Measurements from ENCODE around the gene CD37. TPM values are rescaled to one million over a fixed set of nuclear protein-coding genes. Genes with fewer than 3 reads are reported as not detected.

CD37 gene
- total and polyA plus RNA-seq, 2 experiments from 2014 or later: 106 TPM; not detected in 1

GRCh38 chr19:49326165-49326704, 9.0 kb upstream of the CD37 start:
- Mint-ChIP-seq H3K9me3 (peaks cover 10% of the 10 kb centered on the region; the same call in 2 of the 3 replicates), H3K36me3 (ENCODE audit: low read depth) (peaks cover 3% of the 10 kb centered on the region; the same call in 2 of the 3 replicates), H3K4me3 (no peak overlapping the region), H3K27ac (no peak overlapping the region), H3K27me3 (ENCODE audit: insufficient read depth, low read depth, poor library complexity) (no peaks in the 10 kb centered on the region), H3K4me1 (peaks cover 3% of the 10 kb centered on the region; the same call in 1 of the 3 replicates)
- Histone ChIP-seq H3K79me2 (replicated peaks; ENCODE audit: insufficient read depth) (no peaks in the 10 kb centered on the region), H2AFZ (no peak overlapping the region), H4K20me1 (replicated peaks; ENCODE audit: insufficient read depth) (no peaks in the 10 kb centered on the region), H3K27me3 (ENCODE audit: insufficient read depth) (no peaks in the 10 kb centered on the region), H3K36me3 (ENCODE audit: insufficient read depth) (no peaks in the 10 kb centered on the region), H3K4me2 (no peak overlapping the region), H3K9me2 (ENCODE audit: insufficient read depth) (no peaks in the 10 kb centered on the region), H3F3A (replicated peaks; ENCODE audit: low read depth) (0 out of 2 replicates have a peak, but pooled peaks cover 3% of the 10 kb centered on the region), H3K27ac (ENCODE audit: low read depth) (no peak overlapping the region), H3K4me3 (no peak overlapping the region), H3K4me1 (ENCODE audit: insufficient read depth) (no peaks in the 10 kb centered on the region)
- ATAC-seq (no peak), DNase-seq (ENCODE audit: low spot score) (no peak)
- TF ChIP-seq ETS1 (IDR thresholded peaks at IDR 0.05) (no peak), STAT1 (IDR thresholded peaks at IDR 0.05; ENCODE audit: unreplicated experiment) (no peak), EZH2 (IDR thresholded peaks at IDR 0.05; ENCODE audit: low read depth, unreplicated experiment) (no peak), NANOG (IDR thresholded peaks at IDR 0.05; ENCODE audit: borderline replicate concordance) (no peak), ZNF114 (CRISPR knock-in tag; IDR thresholded peaks at IDR 0.05) (no peak), CTCF (conservative IDR thresholded peaks at IDR 0.05; ENCODE audit: low read depth in 2 of 2) (no peak), ZNF331 (CRISPR knock-in tag; IDR thresholded peaks at IDR 0.05; ENCODE audit: low read depth) (no peak), REST (IDR thresholded peaks at IDR 0.05; ENCODE audit: unreplicated experiment) (no peak), EZH2phosphoT487 (IDR thresholded peaks at IDR 0.05; ENCODE audit: unreplicated experiment) (no peak), CREB1 (CRISPR knock-in tag; IDR thresholded peaks at IDR 0.05; ENCODE audit: low read depth) (no peak), ZNF462 (CRISPR knock-in tag; IDR thresholded peaks at IDR 0.05) (no peak), POLR2AphosphoS5 (IDR thresholded peaks at IDR 0.05; ENCODE audit: low read depth) (no peak), JUNB (IDR thresholded peaks at IDR 0.05; ENCODE audit: unreplicated experiment) (no peak)

All from GM23338 (cell line).